GM12878 (cell line): Measurements from ENCODE around the gene MMEL1. TPM values are rescaled to one million over a fixed set of nuclear protein-coding genes. Genes with fewer than 3 reads are reported as not detected.

Experiments
- ATAC-seq: fragments of 200-7000 bp; cut with Tn5 transposase; 3 replicates; pipeline ENCODE4 v1.9.1; 2020; ENCODE audit warnings: mild to moderate bottlenecking, moderate library complexity
- BruUV-seq: library from RNA; stranded (reverse); fragments of 400-500 nt; replicated peaks from 2 replicates; lab custom pipeline; 2021; lab: Mats Ljungman, UMichigan
- CTCF ChIA-PET: fragments of 300-600 bp; sonication (Branson Sonifier 250); formaldehyde crosslinking; extraction: SDS; loops from one replicate; lab custom pipeline; 2021; ENCODE audit warnings: inconsistent platforms; lab: Yijun Ruan, JAX
- POLR2A ChIA-PET: fragments of 350-600 bp; formaldehyde crosslinking; extraction: SDS; loops from one replicate; lab custom pipeline; 2021; ENCODE audit warnings: inconsistent platforms; lab: Charles Lee
- RAD21 ChIA-PET: fragments of 300-600 bp; sonication (Branson Sonifier 250); formaldehyde crosslinking; loops from one replicate; lab custom pipeline; 2023; ENCODE audit warnings: antibody characterized with exemption; ENCODE audit not compliant: unreplicated experiment; lab: Charles Lee
- SMC1A ChIA-PET: fragments of 300-600 bp; sonication (Branson Sonifier 250); formaldehyde crosslinking; loops from one replicate; lab custom pipeline; 2023; ENCODE audit not compliant: unreplicated experiment, uncharacterized antibody; lab: Charles Lee
- DNase-seq: peaks from one replicate; pipeline ENCODE4 v3.0.0-alpha.2; 2011; ENCODE audit warnings: low read depth, low spot score
- FAIRE-seq: peaks from 3 replicates; lab custom pipeline; 2011; peaks lifted over from hg19 to GRCh38; lab: Jason Lieb, UNC
- H2AFZ ChIP-seq: 2 replicates; pipeline ENCODE4 v1.6.0; 2011; ENCODE audit warnings: low read depth, low read length, control low read depth; ENCODE audit not compliant: control insufficient read depth
- H3K27ac ChIP-seq: 2 replicates; pipeline ENCODE4 v1.5.1; 2011; ENCODE audit warnings: control low read depth; ENCODE audit not compliant: control insufficient read depth, insufficient read depth
- H3K27me3 ChIP-seq, 2 experiments: replicated peaks in 1 of 2; 2 replicates each; pipeline versions ENCODE4 v1.6.0 to v1.6.1; 2011; ENCODE audit warnings: low read length in 1 of 2; ENCODE audit not compliant: control insufficient read depth in 2 of 2, insufficient read depth in 2 of 2
- H3K36me3 ChIP-seq, 2 experiments: 2 replicates each; pipeline ENCODE4 v1.5.1; 2011; ENCODE audit warnings: low read length in 1 of 2; ENCODE audit not compliant: control insufficient read depth in 2 of 2, insufficient read depth in 2 of 2
- H3K4me1 ChIP-seq: 2 replicates; pipeline ENCODE4 v1.6.1; 2011; ENCODE audit warnings: mild to moderate bottlenecking, low read length, moderate library complexity, mixed read lengths; ENCODE audit not compliant: control insufficient read depth, insufficient read depth
- H3K4me2 ChIP-seq: 2 replicates; pipeline ENCODE4 v1.6.0; 2011; ENCODE audit warnings: control low read depth; ENCODE audit not compliant: control insufficient read depth, insufficient read depth
- H3K4me3 ChIP-seq: fragments of 200-600 bp; sonication (generic); 2 replicates; pipeline ENCODE4 v1.5.1; 2016
- H3K79me2 ChIP-seq: 2 replicates; pipeline ENCODE4 v1.6.0; 2011; ENCODE audit warnings: low read length; ENCODE audit not compliant: control insufficient read depth, insufficient read depth
- H3K9ac ChIP-seq: 2 replicates; pipeline ENCODE4 v1.8.0; 2011; ENCODE audit warnings: low read length, control low read depth, mixed read lengths; ENCODE audit not compliant: control insufficient read depth, insufficient read depth
- H3K9me3 ChIP-seq: replicated peaks from 3 replicates; pipeline ENCODE4 v1.5.1; 2011; ENCODE audit warnings: mild to moderate bottlenecking, low read length; ENCODE audit not compliant: control insufficient read depth, insufficient read depth
- H4K20me1 ChIP-seq: 2 replicates; pipeline ENCODE4 v1.6.0; 2011; ENCODE audit not compliant: control insufficient read depth, insufficient read depth
- BHLHE40 ChIP-seq, 2 experiments: fragments of 450-650 bp in 1 of 2; IDR thresholded peaks; 2 replicates each; pipeline ENCODE4 v1.6.1; 2011 to 2017; ENCODE audit warnings: low read depth in 2 of 2, borderline replicate concordance in 1 of 2, improper control_type of control experiment in 1 of 2, low read length in 1 of 2, mild to moderate bottlenecking in 1 of 2
- EED ChIP-seq: sonication (generic); IDR thresholded peaks from 2 replicates; pipeline ENCODE4 v1.6.1; 2016; ENCODE audit warnings: antibody characterized with exemption, low read depth
- JUND ChIP-seq: IDR thresholded peaks from 2 replicates; pipeline ENCODE4 v1.6.1; 2012; ENCODE audit warnings: low read depth, mild to moderate bottlenecking, low read length, improper control_type of control experiment, moderate library complexity
- LARP7 ChIP-seq: fragments of 450-650 bp; IDR thresholded peaks from 2 replicates; pipeline ENCODE4 v1.6.1; 2017; ENCODE audit warnings: mild to moderate bottlenecking
- MEF2B ChIP-seq: fragments of 450-650 bp; IDR thresholded peaks from 2 replicates; pipeline ENCODE4 v1.6.1; 2018; ENCODE audit warnings: mild to moderate bottlenecking, moderate library complexity; ENCODE audit not compliant: partially characterized antibody, poor library complexity, severe bottlenecking
- NR2F1 ChIP-seq: fragments of 450-650 bp; conservative IDR thresholded peaks from 2 replicates; pipeline ENCODE4 v1.6.1; 2017; ENCODE audit warnings: mild to moderate bottlenecking
- PAX8 ChIP-seq: fragments of 450-650 bp; IDR thresholded peaks from 2 replicates; pipeline ENCODE4 v1.6.1; 2017; ENCODE audit warnings: mild to moderate bottlenecking, moderate library complexity
- ZBTB40 ChIP-seq: fragments of 450-650 bp; IDR thresholded peaks from 2 replicates; pipeline ENCODE4 v1.6.1; 2016; ENCODE audit warnings: mild to moderate bottlenecking, moderate library complexity, borderline replicate concordance
- WGBS: methylation state at CpG from one replicate; pipeline ENCODE4 v1.1.6; 2016; ENCODE audit warnings: low lambda C conversion rate; ENCODE audit not compliant: insufficient replicate concordance, insufficient coverage; ENCODE audit errors: missing lambda C conversion rate; 5-methylcytosine and 5-hydroxymethylcytosine counted together
- in situ Hi-C: fragments of 300-500 bp; cut with MboI; formaldehyde crosslinking; loops from 9 replicates; pipeline ENCODE4 v1.14.3; 2018; ENCODE audit warnings: mixed read lengths
- intact Hi-C: fragments of 100-400 bp; cut with micrococcal nuclease; formaldehyde crosslinking; loops from one replicate; pipeline ENCODE4 v1.14.2; 2022; ENCODE audit not compliant: unreplicated experiment
- polyA plus RNA-seq, 11 experiments: library from polyadenylated mRNA; depleted of rRNA in 4 of 11; unstranded in 6 of 11; stranded (reverse) in 5 of 11; fragments of >200 nt; fragmentation: Nextera tagmentation in 4 of 11; fragmentation: Illumina TruSeq in 1 of 11; extraction: Ambion mirVana in 4 of 11; extraction: Trizol in 1 of 11; gene quantifications; 1 replicate in 1 of 11; 2 replicates in 10 of 11; pipeline versions ENCODE4 v1.2.1 to v1.2.3, GENCODE V29; 2011 to 2016; ENCODE audit warnings: inconsistent platforms in 2 of 11, missing spikeins in 2 of 11, low read depth in 1 of 11
- total RNA-seq, 4 experiments: library from RNA; depleted of rRNA in 3 of 4; stranded (reverse); fragments of >200 nt in 3 of 4; fragmentation: Illumina TruSeq in 1 of 4; extraction: Trizol in 1 of 4; gene quantifications; 2 replicates each; pipeline versions ENCODE4 v1.2.1 to v1.2.3, GENCODE V29; 2013 to 2021

The MMEL1 gene
- total and polyA plus RNA-seq, 10 of the 15 experiments (the other 5 are each of a cell fraction or from before 2014, with no cell fraction given), result 0.11 TPM; not detected in 9

DNA sequence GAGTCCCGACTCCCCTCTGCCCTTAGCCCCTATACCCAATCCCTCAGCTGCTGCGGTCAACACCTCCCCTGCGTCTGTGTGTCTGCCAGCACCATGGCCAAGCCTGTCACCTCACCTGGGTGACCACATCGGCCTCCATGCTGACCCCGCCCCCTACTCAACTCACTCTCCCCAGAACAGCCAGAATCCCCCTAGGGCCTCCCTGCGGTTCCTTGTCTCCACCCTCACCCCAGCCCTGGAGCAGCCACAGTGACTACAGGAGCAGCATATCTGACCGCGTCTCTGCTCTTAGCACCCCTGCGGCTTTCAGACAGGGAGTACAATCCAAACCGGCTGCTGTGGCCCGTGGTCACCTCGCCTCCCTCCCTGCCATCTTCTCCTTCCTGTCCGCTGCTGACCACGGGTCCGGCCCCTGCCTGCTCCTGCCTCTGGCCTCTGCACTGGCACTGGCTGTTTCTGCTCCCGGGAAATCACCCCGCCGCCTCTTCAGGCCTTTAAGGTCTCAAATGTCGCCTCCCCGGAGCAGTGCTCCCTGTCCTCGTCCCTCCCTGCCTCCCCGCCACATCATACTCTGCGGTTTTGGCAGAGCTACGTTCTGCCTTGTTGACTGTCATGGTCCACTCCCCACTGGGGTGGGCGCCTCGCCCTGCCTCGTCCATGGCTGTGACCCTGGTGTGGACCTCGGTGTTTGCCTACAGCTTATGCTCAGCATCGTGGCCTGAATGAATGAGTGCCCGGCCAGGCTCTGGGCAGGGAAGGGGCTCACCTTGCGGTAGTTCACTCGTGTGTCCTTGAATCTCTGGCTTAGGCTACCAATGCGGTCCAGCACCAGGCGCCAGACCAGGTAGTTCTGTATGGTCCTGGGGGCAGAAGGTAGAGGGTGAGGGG lies 35.1 kb downstream of the MMEL1 start:
- Histone ChIP-seq H4K20me1 (no peaks in the 10 kb centered on the region), H3K9me3 (no peaks in the 10 kb centered on the region), H2AFZ (no peak overlapping the region), H3K79me2 (no peaks in the 10 kb centered on the region), H3K4me2 (no peak overlapping the region), H3K9ac (no peak overlapping the region), H3K27me3 (no peaks in the 10 kb centered on the region)
- FAIRE-seq (no peak), ATAC-seq (peak; percentile 31; the same call in 1 of the 3 replicates)
- intact Hi-C loops, result no loop called here
- ChIA-PET POLR2A (no interaction called here), SMC1A (no interaction called here)
- no TSS peak for BruUV-seq
- TF ChIP-seq JUND, result no peak
- TF ChIP-seq NR2F1, result peak; percentile 59
- TF ChIP-seq, all 136 proteins: peak for 1
- Histone ChIP-seq H3K36me3 (no peaks in the 10 kb centered on the region), H3K4me1 (no peaks in the 10 kb centered on the region), H3K4me3 (no peak overlapping the region), H3K27ac (no peak overlapping the region)
- RAD21 ChIA-PET, result no interaction called here
- in situ Hi-C loops, result no loop called here
- CTCF ChIA-PET, result no interaction called here
- 33% methylated on average over 28 of the region's 34 CpGs for WGBS
- DNase-seq, result no peak

GRCh38 chr1:2596530-2597333 lies 36.1 kb downstream of the MMEL1 start:
- no peaks in the 10 kb centered on the region for H3K9me3 ChIP-seq
- peak; percentile 15; the same call in 1 of the 3 replicates for ATAC-seq
- H3K4me3 ChIP-seq, result no peak overlapping the region
- no peaks in the 10 kb centered on the region for H3K4me1 ChIP-seq
- intact Hi-C loops (no loop called here), in situ Hi-C loops (no loop called here)
- H3K79me2 ChIP-seq, result no peaks in the 10 kb centered on the region
- no peak for DNase-seq
- H3K9ac ChIP-seq, result no peak overlapping the region
- no peaks in the 10 kb centered on the region for H3K27me3 ChIP-seq
- no peak for FAIRE-seq
- H3K27ac ChIP-seq, result no peak overlapping the region
- no peaks in the 10 kb centered on the region for H3K36me3 ChIP-seq
- no peak overlapping the region for H3K4me2 ChIP-seq
- POLR2A ChIA-PET, result interaction anchor here (0.5 kb wide), 1 partner anchor 48 kb away, joined by 3 read pairs; no protein-coding TSS in a partner anchor
- RAD21 ChIA-PET, result interaction anchor here (0.8 kb wide), 1 partner anchor 41 kb away, joined by 3 read pairs; the partner anchor contains the start of gene TNFRSF14
- H2AFZ ChIP-seq, result no peak overlapping the region
- CTCF ChIA-PET, result no interaction called here
- TF ChIP-seq LARP7 (no peak), ZBTB40 (no peak), EED (no peak), BHLHE40 (IDR thresholded peaks at IDR 0.05; ENCODE audit: borderline replicate concordance in 1 of 2, low read depth in 2 of 2, low read length in 1 of 2) (peak in 1 of 2 experiments; percentile 83; a peak in 2 of 4 replicates), MEF2B (peak; percentile 66), PAX8 (no peak)
- WGBS, result 34% methylated on average over 26 of the region's 28 CpGs
- no TSS peak for BruUV-seq
- H4K20me1 ChIP-seq, result no peaks in the 10 kb centered on the region
- SMC1A ChIA-PET, result interaction anchor here (0.6 kb wide), 1 partner anchor 1280 kb away, joined by 3 read pairs; no protein-coding TSS in a partner anchor
